ENCODE results near the gene TIMM23. TPM values are rescaled to one million over a fixed set of nuclear protein-coding genes. Genes with fewer than 3 reads are reported as not detected.

Gene TIMM23
- total and polyA plus RNA-seq, 9 donors: 29.9 to 74.4 (median 35.1) TPM

DNA sequence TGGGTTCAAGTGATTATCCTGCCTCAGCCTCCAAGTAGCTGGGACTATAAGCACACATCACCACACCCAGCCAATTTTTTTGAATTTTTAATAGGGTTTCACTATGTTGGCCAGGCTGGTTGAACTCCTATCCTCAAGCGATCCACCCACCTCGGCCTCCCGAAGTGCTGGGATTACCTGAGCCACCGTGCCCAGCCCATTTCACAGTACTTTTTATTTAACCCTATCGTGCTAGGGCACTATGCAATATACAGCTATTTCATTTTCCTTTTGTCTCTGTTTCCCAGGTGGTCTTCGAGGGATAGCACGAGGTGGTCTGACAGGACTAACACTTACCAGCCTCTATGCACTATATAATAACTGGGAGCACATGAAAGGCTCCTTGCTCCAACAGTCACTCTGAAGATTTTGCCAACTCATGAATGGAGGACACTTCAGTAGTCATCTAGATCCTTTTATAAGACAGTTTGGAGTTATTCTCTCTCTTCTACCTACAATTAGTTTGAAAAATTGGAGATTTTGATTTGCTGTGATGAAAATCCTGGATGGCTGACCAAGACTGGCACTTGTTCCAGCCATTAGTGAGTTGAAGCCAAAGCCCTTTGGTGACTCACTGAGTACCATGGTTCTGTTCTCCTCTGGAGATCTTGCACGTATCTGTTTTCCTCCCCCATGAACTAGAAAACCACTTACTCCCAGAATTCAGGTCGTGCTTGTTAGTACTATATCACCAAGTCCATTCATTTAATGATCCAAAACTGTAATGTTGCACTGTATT lies 30.8 kb downstream of the TIMM23 start:
- Histone ChIP-seq H3K27me3 (no peaks in the 10 kb centered on the region), H3K27ac (no peak overlapping the region), H3K4me1 (ENCODE audit: insufficient read depth) (no peaks in the 10 kb centered on the region), H3K36me3 (no peaks in the 10 kb centered on the region), H3K4me3 (no peak overlapping the region), H3K9me3 (no peaks in the 10 kb centered on the region)
- TF ChIP-seq POLR2A (IDR thresholded peaks at IDR 0.05): no peak
- TF ChIP-seq, protein P1, sequence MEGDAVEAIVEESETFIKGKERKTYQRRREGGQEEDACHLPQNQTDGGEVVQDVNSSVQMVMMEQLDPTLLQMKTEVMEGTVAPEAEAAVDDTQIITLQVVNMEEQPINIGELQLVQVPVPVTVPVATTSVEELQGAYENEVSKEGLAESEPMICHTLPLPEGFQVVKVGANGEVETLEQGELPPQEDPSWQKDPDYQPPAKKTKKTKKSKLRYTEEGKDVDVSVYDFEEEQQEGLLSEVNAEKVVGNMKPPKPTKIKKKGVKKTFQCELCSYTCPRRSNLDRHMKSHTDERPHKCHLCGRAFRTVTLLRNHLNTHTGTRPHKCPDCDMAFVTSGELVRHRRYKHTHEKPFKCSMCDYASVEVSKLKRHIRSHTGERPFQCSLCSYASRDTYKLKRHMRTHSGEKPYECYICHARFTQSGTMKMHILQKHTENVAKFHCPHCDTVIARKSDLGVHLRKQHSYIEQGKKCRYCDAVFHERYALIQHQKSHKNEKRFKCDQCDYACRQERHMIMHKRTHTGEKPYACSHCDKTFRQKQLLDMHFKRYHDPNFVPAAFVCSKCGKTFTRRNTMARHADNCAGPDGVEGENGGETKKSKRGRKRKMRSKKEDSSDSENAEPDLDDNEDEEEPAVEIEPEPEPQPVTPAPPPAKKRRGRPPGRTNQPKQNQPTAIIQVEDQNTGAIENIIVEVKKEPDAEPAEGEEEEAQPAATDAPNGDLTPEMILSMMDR (IDR thresholded peaks at IDR 0.05): no peak
- TF ChIP-seq EP300 (IDR thresholded peaks at IDR 0.05): no peak
- no peak for DNase-seq
- intact Hi-C loops (cut with DNase I): no loop called here
- WGBS, 3 donors: 85 to 89% (median 88%) methylated on average over 9 of the region's 9 CpGs

DNA sequence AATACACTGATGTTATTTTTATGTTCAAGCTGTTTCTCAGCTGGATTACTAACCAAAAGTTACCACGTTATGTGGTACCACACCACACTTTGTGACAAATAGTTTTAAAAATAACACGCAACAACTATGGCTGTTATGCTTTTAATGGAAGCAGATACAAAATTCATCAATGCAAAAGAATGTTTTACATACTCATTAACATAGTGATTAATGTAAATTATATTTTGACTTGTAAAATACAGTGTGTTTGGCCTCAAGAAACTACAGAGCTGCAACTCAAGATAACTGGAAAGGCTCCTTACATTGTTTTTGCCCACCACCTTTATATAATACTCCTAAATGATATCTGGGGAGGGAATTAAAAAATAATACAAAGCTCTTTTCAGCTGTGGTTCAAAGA lies 32.7 kb downstream of the TIMM23 start:
- Histone ChIP-seq H3K27me3 (no peaks in the 10 kb centered on the region), H3K4me3 (no peak overlapping the region), H3K27ac (no peak overlapping the region), H3K36me3 (no peaks in the 10 kb centered on the region), H3K9me3 (no peaks in the 10 kb centered on the region), H3K4me1 (ENCODE audit: insufficient read depth) (no peaks in the 10 kb centered on the region)
- TF ChIP-seq EP300 (IDR thresholded peaks at IDR 0.05) (no peak), POLR2A (IDR thresholded peaks at IDR 0.05) (no peak)
- TF ChIP-seq, protein P1 (IDR thresholded peaks at IDR 0.05): no peak
- intact Hi-C loops (cut with DNase I): loop anchor here in 1 of 4 donors (2.0 kb wide), 1 partner anchor 20 kb away; no protein-coding TSS in a partner anchor
- DNase-seq: no peak
- 89 to 97% (median 93%) methylated on average over 2 of the region's 2 CpGs for WGBS, 3 donors

DNA sequence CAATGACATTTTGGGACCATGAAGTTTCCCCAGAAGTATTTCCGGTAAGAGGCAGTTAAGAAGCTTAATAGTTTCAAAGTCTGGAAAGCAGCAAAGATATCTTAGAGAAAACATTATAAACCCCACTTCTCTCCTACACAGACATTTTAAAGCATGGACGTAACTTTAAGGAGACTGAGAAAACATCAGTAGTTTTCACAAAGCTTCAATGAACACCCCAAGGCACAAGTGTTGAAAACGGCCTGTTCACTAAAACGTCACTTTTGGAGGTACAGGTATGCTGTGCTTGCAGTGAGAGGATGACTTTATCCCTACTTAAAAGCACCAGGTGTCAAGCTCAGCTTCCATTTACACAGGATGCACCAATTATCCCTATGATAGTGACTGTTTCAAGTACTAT lies 33.1 kb downstream of the TIMM23 start:
- 67 to 86% (median 81%) methylated on average over 4 of the region's 4 CpGs for WGBS, 3 donors
- TF ChIP-seq EP300 (IDR thresholded peaks at IDR 0.05): no peak
- TF ChIP-seq, protein P1 (IDR thresholded peaks at IDR 0.05): no peak
- TF ChIP-seq POLR2A (IDR thresholded peaks at IDR 0.05): no peak
- H3K4me1 ChIP-seq (ENCODE audit: insufficient read depth): no peaks in the 10 kb centered on the region
- H3K27me3 ChIP-seq: no peaks in the 10 kb centered on the region
- H3K9me3 ChIP-seq: no peaks in the 10 kb centered on the region
- no peak overlapping the region for H3K27ac ChIP-seq
- no peaks in the 10 kb centered on the region for H3K36me3 ChIP-seq
- no peak overlapping the region for H3K4me3 ChIP-seq
- no peak for DNase-seq
- intact Hi-C loops (cut with DNase I): loop anchor here in 1 of 4 donors (2.0 kb wide), 1 partner anchor 19 kb away; no protein-coding TSS in a partner anchor

DNA sequence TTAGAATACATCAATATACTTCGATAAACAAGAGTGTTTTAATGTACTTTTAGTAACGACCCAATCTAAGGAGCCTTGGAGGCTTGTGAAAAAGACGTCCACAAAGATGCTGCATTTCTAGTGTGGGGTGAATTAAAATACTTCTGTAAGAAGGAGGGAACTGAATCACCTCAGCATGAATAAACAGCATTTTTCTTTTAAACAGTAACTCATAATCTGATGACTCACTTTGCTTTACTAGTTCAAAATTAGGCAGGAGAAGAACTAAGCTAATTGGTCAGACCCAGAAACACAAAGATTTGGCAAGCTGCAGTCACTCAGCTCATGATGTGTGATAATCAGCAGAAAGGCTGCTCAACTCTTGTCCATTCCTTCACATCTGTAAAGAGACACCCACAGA lies 33.9 kb downstream of the TIMM23 start:
- no peaks in the 10 kb centered on the region for H3K4me1 ChIP-seq (ENCODE audit: insufficient read depth)
- no peak for DNase-seq
- no peaks in the 10 kb centered on the region for H3K36me3 ChIP-seq
- no peak overlapping the region for H3K27ac ChIP-seq
- H3K9me3 ChIP-seq: no peaks in the 10 kb centered on the region
- H3K4me3 ChIP-seq: no peak overlapping the region
- intact Hi-C loops (cut with DNase I): no loop called here
- TF ChIP-seq, protein P1 (IDR thresholded peaks at IDR 0.05): no peak
- TF ChIP-seq POLR2A (IDR thresholded peaks at IDR 0.05) (no peak), EP300 (IDR thresholded peaks at IDR 0.05) (no peak)
- H3K27me3 ChIP-seq: no peaks in the 10 kb centered on the region
- 46 to 56% (median 54%) methylated on average over 3 of the region's 3 CpGs for WGBS, 3 donors

Measured in ovary (tissue), 9 donors.